ENCODE data around the gene CDHR3.

DNA sequence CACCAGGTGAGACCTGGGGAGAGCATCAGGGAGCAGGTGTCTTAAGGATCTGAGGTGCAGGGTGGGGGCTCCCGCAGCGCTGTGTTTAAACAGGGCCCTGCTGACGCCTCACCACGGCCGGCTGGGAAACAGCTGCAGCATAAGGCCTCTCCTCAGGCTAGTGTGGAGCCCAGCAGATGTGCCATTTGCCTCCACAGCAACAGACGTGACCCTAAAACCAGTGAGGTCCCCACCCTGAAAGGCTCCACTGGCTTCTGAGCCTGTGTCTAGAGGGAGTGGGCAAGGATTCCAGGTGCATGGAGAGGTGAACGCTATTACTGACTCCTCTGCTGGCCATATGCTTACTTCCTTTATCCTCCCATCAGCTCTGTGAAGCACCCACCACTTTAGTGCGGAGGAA, 101.3 kb downstream of the CDHR3 start:
- TF ChIP-seq RBFOX2 (IDR thresholded peaks at IDR 0.05; ENCODE audit: low read depth, low read length) (no peak), KDM4B (IDR thresholded peaks at IDR 0.05; ENCODE audit: borderline replicate concordance in 2 of 2, low read depth in 1 of 2) (no peak), CHD2 (IDR thresholded peaks at IDR 0.05; ENCODE audit: low read depth, low read length) (no peak), RBM39 (optimal IDR thresholded peaks at IDR 0.05; ENCODE audit: low read depth, low read length) (no peak), SMARCE1 (IDR thresholded peaks at IDR 0.05) (no peak), TCF7 (IDR thresholded peaks at IDR 0.05; ENCODE audit: borderline replicate concordance) (no peak), POLR2AphosphoS5 (IDR thresholded peaks at IDR 0.05; ENCODE audit: control insufficient read depth, insufficient read depth, low read depth, low read length) (no peak), JUNB (CRISPR knock-in tag; conservative IDR thresholded peaks at IDR 0.05) (no peak), SMC3 (conservative IDR thresholded peaks at IDR 0.05; ENCODE audit: insufficient read depth, low read depth, low read length) (no peak)
- TF ChIP-seq, protein P1, sequence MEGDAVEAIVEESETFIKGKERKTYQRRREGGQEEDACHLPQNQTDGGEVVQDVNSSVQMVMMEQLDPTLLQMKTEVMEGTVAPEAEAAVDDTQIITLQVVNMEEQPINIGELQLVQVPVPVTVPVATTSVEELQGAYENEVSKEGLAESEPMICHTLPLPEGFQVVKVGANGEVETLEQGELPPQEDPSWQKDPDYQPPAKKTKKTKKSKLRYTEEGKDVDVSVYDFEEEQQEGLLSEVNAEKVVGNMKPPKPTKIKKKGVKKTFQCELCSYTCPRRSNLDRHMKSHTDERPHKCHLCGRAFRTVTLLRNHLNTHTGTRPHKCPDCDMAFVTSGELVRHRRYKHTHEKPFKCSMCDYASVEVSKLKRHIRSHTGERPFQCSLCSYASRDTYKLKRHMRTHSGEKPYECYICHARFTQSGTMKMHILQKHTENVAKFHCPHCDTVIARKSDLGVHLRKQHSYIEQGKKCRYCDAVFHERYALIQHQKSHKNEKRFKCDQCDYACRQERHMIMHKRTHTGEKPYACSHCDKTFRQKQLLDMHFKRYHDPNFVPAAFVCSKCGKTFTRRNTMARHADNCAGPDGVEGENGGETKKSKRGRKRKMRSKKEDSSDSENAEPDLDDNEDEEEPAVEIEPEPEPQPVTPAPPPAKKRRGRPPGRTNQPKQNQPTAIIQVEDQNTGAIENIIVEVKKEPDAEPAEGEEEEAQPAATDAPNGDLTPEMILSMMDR (IDR thresholded peaks at IDR 0.05 in 2 of 3, conservative IDR thresholded peaks at IDR 0.05 in 1 of 3; ENCODE audit: insufficient read depth in 2 of 3, low read depth in 1 of 3, low read length in 3 of 3) = no peak
- TF ChIP-seq, protein P2, sequence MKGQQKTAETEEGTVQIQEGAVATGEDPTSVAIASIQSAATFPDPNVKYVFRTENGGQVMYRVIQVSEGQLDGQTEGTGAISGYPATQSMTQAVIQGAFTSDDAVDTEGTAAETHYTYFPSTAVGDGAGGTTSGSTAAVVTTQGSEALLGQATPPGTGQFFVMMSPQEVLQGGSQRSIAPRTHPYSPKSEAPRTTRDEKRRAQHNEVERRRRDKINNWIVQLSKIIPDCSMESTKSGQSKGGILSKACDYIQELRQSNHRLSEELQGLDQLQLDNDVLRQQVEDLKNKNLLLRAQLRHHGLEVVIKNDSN (CRISPR knock-in tag; IDR thresholded peaks at IDR 0.05) = no peak
- TF ChIP-seq, protein P3, sequence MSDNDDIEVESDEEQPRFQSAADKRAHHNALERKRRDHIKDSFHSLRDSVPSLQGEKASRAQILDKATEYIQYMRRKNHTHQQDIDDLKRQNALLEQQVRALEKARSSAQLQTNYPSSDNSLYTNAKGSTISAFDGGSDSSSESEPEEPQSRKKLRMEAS (CRISPR knock-in tag; IDR thresholded peaks at IDR 0.05) = no peak
- TF ChIP-seq, protein P4, sequence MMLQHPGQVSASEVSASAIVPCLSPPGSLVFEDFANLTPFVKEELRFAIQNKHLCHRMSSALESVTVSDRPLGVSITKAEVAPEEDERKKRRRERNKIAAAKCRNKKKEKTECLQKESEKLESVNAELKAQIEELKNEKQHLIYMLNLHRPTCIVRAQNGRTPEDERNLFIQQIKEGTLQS (IDR thresholded peaks at IDR 0.05) = no peak
- TF ChIP-seq, protein P4 (CRISPR knock-in tag; conservative IDR thresholded peaks at IDR 0.05) = no peak

Data from K562 (cell line).